Cardiac muscle cell (in vitro differentiated cells and primary cell): ENCODE measurements around the gene SRM. TPM values are rescaled to one million over a fixed set of nuclear protein-coding genes. Genes with fewer than 3 reads are reported as not detected.
"Not testable (repeated sequence)": the region's sequence is repeated elsewhere in the genome, so short reads cannot be mapped to it uniquely, and the experiment has no call there.

Source experiments
- DNase-seq, 2 donors: peaks; one replicate each; pipeline versions ENCODE4 v3.0.0 to v3.0.0-alpha.2; 2010 to 2017; ENCODE audit warnings: low read depth in 1 of 2, low spot score in 1 of 2
- H3K27ac ChIP-seq: fragments of 200-600 bp; sonication (generic); 2 replicates; pipeline ENCODE4 v1.5.1; 2016
- H3K27me3 ChIP-seq: fragments of 200-600 bp; sonication (generic); 2 replicates; pipeline ENCODE4 v1.6.0; 2016; ENCODE audit warnings: control low read depth
- H3K36me3 ChIP-seq: fragments of 200-600 bp; sonication (generic); 2 replicates; pipeline ENCODE4 v1.5.1; 2016; ENCODE audit warnings: control low read depth
- H3K4me1 ChIP-seq: fragments of 200-600 bp; sonication (generic); 2 replicates; pipeline ENCODE4 v1.8.1; 2017; ENCODE audit warnings: low read depth, mild to moderate bottlenecking, mixed run types
- H3K4me3 ChIP-seq: fragments of 200-600 bp; sonication (generic); 2 replicates; pipeline ENCODE4 v1.5.1; 2016; ENCODE audit warnings: mild to moderate bottlenecking
- H3K9me3 ChIP-seq: fragments of 200-600 bp; sonication (generic); 2 replicates; pipeline ENCODE4 v1.5.1; 2017; ENCODE audit warnings: low read depth, mild to moderate bottlenecking, control low read depth
- polyA plus RNA-seq: library from polyadenylated mRNA; unstranded; fragments of >200 nt; fragmentation: Nextera tagmentation; extraction: Ambion mirVana; gene quantifications from 2 replicates; pipeline ENCODE4 v1.2.1, GENCODE V29; 2016
- total RNA-seq: library from RNA; depleted of rRNA; stranded (reverse); fragments of >200 nt; gene quantifications from 2 replicates; pipeline ENCODE4 v1.2.3, GENCODE V29; 2016
- TF ChIP-seq, protein P1 (sequence below): IDR thresholded peaks from 2 replicates; pipeline ENCODE4 v1.5.1; 2012; ENCODE audit warnings: low read depth, mild to moderate bottlenecking, low read length

Gene SRM
- total and polyA plus RNA-seq, 2 experiments from 2014 or later, result 48.6 to 184 TPM

- no peak overlapping the region for H3K27ac ChIP-seq
- H3K4me1 ChIP-seq, result no peaks in the 10 kb centered on the region
- no peaks in the 10 kb centered on the region for H3K27me3 ChIP-seq
- TF ChIP-seq, protein P1, sequence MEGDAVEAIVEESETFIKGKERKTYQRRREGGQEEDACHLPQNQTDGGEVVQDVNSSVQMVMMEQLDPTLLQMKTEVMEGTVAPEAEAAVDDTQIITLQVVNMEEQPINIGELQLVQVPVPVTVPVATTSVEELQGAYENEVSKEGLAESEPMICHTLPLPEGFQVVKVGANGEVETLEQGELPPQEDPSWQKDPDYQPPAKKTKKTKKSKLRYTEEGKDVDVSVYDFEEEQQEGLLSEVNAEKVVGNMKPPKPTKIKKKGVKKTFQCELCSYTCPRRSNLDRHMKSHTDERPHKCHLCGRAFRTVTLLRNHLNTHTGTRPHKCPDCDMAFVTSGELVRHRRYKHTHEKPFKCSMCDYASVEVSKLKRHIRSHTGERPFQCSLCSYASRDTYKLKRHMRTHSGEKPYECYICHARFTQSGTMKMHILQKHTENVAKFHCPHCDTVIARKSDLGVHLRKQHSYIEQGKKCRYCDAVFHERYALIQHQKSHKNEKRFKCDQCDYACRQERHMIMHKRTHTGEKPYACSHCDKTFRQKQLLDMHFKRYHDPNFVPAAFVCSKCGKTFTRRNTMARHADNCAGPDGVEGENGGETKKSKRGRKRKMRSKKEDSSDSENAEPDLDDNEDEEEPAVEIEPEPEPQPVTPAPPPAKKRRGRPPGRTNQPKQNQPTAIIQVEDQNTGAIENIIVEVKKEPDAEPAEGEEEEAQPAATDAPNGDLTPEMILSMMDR, result no peak
- H3K9me3 ChIP-seq, result no peaks in the 10 kb centered on the region
- DNase-seq, result no peak
- H3K4me3 ChIP-seq, result no peak overlapping the region
- H3K36me3 ChIP-seq, result no peaks in the 10 kb centered on the region
These were observed 7.9 kb downstream of the SRM start for GRCh38 chr1:11051781-11052511.

GRCh38 chr1:11051121-11051520, 8.7 kb downstream of the SRM start:
- H3K4me1 ChIP-seq, H3K27ac ChIP-seq, H3K4me3 ChIP-seq, H3K9me3 ChIP-seq, H3K36me3 ChIP-seq, DNase-seq, H3K27me3 ChIP-seq: not testable (repeated sequence)

DNA sequence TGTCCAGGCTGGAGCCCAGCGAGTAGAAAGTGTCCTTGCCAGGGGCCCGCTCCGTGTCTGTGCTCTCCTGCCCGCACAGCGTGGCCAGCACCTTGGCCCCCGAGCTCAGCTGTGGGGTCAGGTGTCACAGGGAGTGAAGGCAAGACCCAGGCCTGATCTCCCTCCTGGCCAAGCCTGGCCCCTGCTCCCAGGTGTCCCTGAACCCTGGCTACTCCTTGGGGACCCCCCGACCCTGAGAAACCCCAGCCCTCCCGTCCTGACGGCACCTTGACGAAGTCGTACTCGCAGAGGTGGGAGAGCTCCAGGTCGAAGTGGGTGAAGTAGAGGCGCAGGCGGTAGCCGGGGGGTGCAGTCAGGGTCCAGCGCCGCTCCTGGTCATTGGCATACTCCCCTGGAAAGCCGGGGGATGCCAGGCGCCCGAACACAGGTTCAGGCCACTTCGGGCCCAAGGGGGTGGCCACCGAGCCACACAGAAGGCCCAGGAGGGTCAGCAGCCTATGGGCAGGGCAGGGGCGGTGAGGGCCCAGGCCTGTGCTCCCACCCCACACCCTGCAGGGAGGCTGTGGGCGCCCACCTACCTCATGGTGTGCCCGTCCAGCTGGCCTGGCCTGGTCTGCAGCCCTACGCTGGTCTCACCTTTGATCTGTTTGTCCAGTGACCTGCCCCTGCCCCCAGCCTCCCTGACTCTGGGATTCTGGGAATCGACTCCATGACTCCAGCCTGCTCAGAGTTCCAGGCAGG, 13.0 kb downstream of the SRM start, which contains the start of gene MASP2:
Gene MASP2 (minus strand): TSS at position 615 of the 741 bp plus-strand sequence. CDS start 32 bp downstream, at position 583.
- Histone ChIP-seq H3K4me1 (no peaks in the 10 kb centered on the region), H3K36me3 (no peaks in the 10 kb centered on the region), H3K27me3 (no peaks in the 10 kb centered on the region), H3K9me3 (no peaks in the 10 kb centered on the region), H3K4me3 (no peak within 1 kb of the TSS), H3K27ac (no peak within 1 kb of the TSS)
- no peak for DNase-seq
- TF ChIP-seq, protein P1, result no peak

GRCh38 chr1:11046270-11046566, 13.6 kb downstream of the SRM start:
- H3K4me1 ChIP-seq, result no peaks in the 10 kb centered on the region
- no peaks in the 10 kb centered on the region for H3K27me3 ChIP-seq
- H3K27ac ChIP-seq, result no peak overlapping the region
- no peak for DNase-seq
- H3K9me3 ChIP-seq, result no peaks in the 10 kb centered on the region
- TF ChIP-seq, protein P1, result no peak
- H3K4me3 ChIP-seq, result no peak overlapping the region
- H3K36me3 ChIP-seq, result no peaks in the 10 kb centered on the region

DNA sequence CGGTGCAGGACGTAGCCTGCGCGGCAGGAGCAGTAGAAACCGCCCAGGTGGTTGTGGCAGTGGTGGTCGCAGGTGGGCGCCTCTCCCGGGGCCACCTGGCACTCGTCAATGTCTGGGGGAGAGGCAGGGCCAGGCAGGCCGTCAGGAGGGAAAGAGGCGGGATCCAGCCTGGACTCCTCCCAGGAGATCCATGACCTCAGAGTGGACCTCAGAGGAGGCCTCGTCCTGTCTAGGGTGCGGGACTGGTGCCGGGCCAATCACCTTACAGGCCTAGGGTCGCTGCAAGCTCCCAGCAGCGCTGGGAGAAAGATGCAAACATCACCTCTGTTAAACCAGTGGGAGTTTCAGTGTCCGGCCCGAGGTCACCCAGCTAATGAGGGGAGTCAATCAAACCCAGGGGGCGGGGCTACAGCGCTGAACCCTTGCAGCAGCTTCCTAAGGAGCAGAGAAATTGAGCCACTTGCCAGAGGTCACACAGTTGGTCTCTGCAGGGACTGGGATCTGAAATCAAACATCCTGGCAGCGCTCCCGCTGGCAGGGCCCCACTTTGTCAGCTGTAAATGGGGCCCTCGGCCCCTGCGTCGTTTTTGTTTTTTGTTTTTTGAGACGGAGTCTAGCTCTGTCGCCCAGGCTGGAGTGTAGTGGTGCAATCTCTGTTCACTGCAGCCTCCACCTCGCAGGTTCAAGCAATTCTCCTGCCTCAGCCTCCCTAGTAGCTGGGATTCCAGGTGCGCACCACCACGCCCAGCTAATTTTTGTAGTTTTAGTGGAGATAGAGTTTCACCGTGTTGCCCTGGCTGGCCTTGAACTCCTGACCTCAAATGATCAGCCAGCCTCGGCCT, 14.2 kb downstream of the SRM start:
- H3K27me3 ChIP-seq, result no peaks in the 10 kb centered on the region
- DNase-seq, result peak in 1 of 2 donors; percentile 55
- TF ChIP-seq, protein P1, result no peak
- H3K4me3 ChIP-seq, result no peak overlapping the region
- H3K36me3 ChIP-seq, result no peaks in the 10 kb centered on the region
- no peaks in the 10 kb centered on the region for H3K4me1 ChIP-seq
- H3K27ac ChIP-seq, result no peak overlapping the region
- no peaks in the 10 kb centered on the region for H3K9me3 ChIP-seq
